T-helper 9 cell (primary cell): Measurements from ENCODE around the gene ZSWIM4.
"Not testable (repeated sequence)": the region's sequence is repeated elsewhere in the genome, so short reads cannot be mapped to it uniquely, and the experiment has no call there.

ENCODE experiments used
- DNase-seq: peaks from one replicate; pipeline ENCODE4 v3.0.0-alpha.2; 2020

The ZSWIM4 gene

DNA sequence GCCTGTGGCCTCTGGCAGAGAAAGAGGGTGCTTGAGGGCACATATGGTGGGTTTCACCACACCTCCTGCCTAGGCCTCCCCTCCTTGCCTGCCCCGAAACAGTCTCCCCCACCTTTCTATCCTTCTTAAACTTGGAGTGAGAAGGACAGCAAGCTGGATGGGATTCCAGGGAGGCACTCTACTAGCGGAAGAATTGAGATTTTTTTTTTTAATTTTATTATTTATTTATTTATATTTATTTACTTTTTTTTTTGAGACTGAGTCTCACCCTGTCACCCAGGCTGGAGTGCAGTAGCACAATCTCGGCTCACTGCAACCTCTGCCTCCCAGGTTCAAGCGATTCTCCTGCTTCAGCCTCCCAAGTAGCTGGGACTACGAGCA, 56.5 kb downstream of the ZSWIM4 start:
- not testable (repeated sequence) for DNase-seq

DNA sequence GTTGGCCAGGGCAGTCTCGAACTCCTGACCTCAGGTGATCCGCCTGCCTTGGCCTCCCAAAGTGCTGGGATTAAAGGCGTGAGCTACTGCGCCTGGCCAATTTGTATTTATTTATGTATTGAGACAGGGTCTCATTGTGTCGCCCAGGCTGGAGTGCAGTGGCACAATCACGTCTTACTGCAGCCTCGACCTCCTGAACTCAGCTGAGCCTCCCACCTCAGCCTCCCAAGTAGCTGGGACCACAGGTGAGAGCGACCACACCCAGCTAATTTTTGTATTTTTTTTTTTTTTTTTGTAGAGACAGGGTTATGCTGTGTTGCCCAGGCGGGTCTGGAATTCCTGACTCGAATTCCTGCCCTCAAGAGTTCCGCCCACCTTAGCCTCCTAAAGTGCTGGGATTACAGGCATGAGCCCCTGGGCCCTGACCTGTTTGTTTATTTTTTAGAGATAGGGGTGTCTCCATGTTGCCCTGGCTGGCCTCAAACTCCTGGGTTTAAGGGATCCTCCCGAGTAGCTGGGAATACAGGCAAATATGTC, 57.0 kb downstream of the ZSWIM4 start:
- DNase-seq: not testable (repeated sequence)

DNA sequence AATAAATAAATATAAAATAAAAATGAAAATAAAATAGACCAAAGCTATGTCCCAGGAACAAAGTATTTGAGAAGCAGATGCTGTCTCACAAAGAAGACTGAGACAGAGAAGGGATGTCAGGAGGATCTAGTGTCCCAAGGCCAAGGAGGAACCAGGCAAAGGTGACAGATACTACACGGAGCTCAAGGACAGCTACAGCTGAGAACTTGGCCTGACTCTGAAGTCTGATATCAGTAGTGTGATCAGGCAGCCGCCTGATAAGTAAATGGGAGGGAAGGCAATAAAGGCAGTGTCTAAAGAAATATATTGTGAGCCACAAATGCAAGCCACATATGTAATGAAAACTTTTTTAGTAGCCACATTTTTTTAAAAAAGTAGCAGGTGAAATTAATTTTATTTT, 61.3 kb downstream of the ZSWIM4 start:
- no peak for DNase-seq

GRCh38 chr19:13859361-13859880, 64.2 kb downstream of the ZSWIM4 start:
- DNase-seq: no peak

DNA sequence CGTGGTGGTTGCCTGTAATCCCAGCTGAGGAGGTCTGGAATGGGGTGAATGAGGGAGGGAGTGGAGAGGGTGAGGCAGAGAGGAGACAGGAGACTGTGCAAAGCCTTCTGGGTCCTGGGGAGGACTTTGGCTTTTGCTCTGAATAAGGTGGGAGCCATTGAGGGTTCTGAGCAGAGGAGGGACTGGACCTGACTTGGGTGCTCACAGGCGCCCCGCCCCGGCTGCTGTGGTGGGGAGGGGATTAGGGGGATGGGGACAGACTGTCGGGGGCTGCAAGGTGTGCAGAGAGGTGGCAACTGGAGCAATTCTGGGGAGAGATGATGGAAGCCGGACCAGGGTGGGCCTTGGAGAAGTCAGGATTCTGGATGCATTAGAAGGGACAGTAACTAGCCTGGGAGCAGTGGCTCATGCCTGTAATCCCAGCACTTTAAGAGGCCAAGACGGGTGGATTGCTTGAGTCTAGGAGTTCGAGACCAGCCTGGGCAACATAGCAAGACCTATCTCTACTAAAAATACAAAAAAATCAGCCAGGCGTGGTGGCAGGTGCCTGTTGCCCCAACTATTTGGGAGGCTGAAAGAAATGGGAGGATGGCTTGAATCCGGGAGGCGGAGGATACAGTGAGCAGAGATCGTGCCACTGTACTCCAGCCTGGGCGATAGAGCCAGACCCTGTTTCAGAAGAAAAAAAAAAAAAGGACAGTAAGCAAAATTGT, 65.6 kb downstream of the ZSWIM4 start:
- DNase-seq: no peak

- DNase-seq: no peak
Measured at GRCh38 chr19:13861392-13861713, 66.1 kb downstream of the ZSWIM4 start.

GRCh38 chr19:13861714-13862531, 66.7 kb downstream of the ZSWIM4 start:
- DNase-seq: peak; percentile 86

- no peak for DNase-seq
Measured at GRCh38 chr19:13864046-13864666, 68.9 kb downstream of the ZSWIM4 start.

DNA sequence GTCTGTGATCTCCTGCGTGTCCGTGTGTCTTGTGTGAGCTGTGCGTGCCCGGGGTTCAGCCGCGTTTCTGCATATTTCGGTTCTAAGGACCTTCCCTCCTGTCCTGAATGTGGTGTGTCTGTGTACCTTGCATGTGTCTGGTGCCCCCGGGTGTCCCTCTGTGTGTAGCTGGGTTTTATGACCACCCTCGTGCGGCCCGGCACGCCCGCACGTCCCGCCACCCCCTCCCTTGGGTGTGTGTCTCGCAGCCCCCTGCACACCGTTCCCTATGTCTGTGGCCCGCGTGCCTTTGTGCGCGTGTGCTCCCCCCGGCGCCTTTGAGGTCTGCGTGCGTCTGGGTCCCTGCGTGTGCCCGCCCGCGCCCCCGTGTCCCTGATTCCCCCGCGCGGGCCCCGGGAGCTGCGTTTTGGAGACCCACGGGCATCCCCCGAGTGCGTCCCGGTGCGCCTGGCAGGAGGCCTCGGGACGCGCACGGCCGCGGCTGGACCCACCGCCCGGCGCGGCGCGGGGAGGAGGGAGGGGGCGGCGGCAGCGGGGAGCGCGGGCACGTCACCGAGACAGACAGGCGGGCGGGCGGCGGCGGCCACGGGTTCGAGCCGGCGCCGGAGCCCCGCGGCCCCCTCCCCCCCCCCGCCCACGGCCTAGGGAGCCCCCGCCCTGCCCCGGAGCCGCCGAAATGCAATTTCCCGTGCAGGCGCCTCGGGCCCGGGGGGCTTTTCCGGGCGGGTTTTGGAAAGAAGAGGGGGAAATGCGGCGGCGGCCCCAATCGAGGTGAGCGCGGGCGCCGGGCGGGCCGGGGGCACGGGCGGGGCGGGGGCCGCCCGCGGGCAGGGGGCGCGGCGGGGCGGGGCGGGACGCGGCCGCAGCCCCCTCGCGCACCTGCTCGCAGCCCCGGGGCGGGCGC, 69.7 kb downstream of the ZSWIM4 start:
- DNase-seq: no peak

DNA sequence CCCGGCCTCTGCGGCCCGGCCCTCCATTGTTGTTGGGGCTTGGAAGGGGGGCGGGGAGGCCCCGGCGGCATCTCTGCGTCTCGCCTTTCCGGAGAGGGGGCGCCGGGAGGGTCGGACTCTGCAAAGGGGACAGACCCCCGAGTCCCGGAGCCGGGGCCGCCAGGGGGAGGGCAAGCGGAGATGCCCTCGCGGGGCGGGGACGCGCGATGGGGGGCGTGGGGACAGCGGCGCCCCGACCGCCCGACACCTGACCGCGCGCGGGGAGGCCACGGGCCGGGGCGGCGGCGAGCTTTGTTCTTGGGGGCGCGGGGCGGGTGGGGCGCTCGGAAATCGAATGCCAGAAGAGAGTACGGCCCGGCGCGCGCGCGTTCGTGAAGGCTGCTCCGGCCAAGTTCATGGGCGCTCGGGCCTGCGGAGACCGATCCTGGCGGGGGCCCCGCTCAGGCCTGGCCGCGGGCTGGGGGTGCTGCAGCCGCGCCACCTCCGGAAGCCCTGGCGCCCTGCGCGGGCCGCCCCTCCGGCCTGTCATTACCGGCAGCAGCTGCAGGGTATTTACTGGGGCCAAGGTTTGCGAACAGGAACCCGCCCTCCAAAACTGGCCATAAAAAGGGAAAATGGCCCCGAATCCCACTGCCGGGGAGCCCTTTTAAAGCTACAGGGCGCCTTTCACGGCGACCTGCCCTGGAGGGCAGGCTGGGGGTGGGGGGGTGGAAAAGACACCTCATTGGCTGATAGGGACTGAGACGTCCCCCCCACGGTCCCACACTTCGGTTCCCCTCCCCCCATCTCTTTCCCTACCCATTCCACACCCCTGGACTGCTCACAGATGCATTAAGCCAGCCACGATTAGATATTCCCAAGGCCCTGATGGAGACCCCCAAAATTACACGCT, 70.6 kb downstream of the ZSWIM4 start:
- DNase-seq: no peak

DNA sequence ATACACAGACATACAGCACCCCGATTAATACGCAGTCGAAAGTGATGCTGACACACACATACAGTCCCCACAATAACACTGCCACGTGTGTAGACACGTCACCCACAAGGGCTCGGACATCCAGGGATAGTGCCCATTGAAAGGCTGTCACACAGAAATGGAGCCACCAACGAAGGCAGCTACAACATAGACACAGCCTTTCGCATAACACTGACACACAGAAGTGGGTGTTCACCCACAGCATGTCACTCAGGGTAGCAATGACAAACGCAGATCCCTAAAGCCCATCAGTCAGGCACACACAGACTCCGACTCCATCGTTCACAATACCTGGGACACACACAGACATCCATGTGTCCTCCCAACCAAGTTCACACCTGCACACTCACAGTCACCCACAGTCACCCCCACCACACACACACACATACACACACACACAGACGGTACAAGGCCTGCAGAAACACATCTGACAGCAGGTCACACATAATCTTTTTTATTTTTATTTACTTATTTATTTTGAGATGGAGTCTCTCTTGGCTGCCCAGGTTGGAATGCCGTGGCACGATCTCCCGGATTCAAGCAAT, 71.3 kb downstream of the ZSWIM4 start:
- no peak for DNase-seq

DNA sequence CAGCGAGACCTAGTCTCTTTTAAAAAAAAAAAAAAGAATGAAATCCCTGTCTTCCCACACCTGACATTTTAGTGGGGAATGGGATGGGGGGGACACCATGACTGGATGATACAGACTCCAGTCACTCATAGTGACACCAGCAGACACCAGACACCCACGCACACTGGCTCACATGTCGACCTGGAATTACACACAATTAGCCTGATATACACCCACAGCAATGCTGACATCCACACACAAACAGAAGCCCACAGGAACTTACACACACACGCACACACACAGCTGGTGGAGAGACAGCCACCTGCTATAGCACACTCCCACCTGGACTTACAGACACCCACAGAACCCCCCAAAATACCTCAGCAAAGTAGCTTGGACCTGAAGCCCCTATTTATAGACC, 73.4 kb downstream of the ZSWIM4 start:
- DNase-seq: no peak

DNA sequence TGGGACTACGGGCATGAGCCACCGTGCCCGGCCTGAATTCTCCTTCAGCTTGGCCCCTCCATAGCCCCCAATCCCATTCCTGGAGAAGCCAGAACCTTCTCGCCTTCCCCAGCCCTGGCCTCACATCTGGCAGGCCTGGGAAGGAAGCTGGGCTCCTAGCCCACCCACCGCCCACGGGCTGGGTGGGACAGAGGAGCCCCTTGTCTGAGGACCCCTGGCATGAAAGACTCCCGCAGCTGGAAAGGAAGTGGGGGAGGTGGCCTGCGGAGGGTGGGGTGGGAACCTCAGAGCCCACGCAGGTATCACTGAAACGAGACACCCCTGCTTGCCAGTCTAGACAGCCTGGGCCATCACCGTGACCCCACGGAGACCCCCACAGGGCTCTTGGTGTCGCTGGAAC, 74.0 kb downstream of the ZSWIM4 start:
- DNase-seq: no peak

DNA sequence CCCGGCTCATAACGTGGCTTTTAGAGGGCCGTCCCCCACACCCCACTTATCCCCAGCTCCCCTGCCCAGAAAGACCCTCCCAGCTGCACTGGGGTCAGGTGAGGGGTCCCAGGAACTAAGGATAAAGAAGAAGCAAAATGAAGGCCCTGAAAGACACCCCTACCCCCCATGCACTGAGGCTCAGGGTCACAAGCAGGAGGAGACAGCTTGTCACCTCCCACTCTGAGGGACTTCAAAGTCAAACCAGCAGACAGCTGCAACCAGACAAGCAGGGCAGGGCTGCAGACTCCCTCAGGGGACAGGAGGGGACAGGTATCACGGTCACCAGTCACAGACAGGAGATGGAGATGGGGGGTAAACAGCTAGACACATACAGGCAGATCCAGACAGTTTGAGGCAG, 75.6 kb downstream of the ZSWIM4 start:
- no peak for DNase-seq

DNA sequence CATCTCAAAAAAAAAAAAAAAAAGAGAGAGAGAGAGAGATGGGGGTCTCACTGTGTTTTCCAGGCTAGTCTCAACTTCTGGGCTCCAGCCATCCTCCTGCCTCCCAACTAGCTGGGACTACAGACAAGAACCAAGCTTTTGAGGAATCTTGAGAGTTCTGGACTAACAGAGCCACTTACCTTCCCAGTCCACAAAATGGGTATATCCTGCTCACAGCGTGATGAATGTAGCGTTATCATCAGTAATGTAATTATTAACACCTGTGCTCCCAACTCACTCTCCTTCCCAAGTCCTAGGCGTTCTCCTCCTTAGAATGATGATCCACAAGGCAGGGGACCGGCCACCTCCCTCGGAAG, 77.1 kb downstream of the ZSWIM4 start:
- no peak for DNase-seq

- no peak for DNase-seq
Measured at GRCh38 chr19:13872695-13873389, 77.6 kb downstream of the ZSWIM4 start.

GRCh38 chr19:13873834-13874515, 78.7 kb downstream of the ZSWIM4 start:
- no peak for DNase-seq

- DNase-seq: no peak
Measured at GRCh38 chr19:13875824-13876223, 80.6 kb downstream of the ZSWIM4 start.

GRCh38 chr19:13876834-13877233, 81.6 kb downstream of the ZSWIM4 start, which contains the start of gene NANOS3:
Gene NANOS3, plus strand, starts transcription at chr19:13877134. Its CDS starts 115 bp downstream, at chr19:13877249.
- DNase-seq: no peak

- DNase-seq: no peak
Measured at GRCh38 chr19:13877303-13877702, 82.1 kb downstream of the ZSWIM4 start.
